H9 (cell line): Measurements from ENCODE around the gene FBXO11. TPM values are rescaled to one million over a fixed set of nuclear protein-coding genes. Genes with fewer than 3 reads are reported as not detected.

Experiments
- DNase-seq: peaks from one replicate; pipeline ENCODE4 v3.0.0-alpha.2; 2017
- H2AFZ ChIP-seq: one replicate; pipeline ENCODE4 v1.6.1; 2013; ENCODE audit warnings: mild to moderate bottlenecking, low read length, control low read depth, moderate library complexity
- H2AK5ac ChIP-seq: 2 replicates; pipeline ENCODE4 v1.6.1; 2013; ENCODE audit warnings: low read length, control low read depth, mixed read lengths; ENCODE audit not compliant: insufficient read length
- H2BK120ac ChIP-seq: one replicate; pipeline ENCODE4 v1.6.1; 2013; ENCODE audit warnings: low read depth, mild to moderate bottlenecking, low read length, control low read depth, inconsistent platforms; ENCODE audit not compliant: poor library complexity, severe bottlenecking
- H2BK12ac ChIP-seq: 2 replicates; pipeline ENCODE4 v1.6.1; 2013; ENCODE audit warnings: low read length, control low read depth, mixed read lengths, low read depth; ENCODE audit not compliant: insufficient read length
- H2BK15ac ChIP-seq: 2 replicates; pipeline ENCODE4 v1.6.1; 2013; ENCODE audit warnings: low read depth, low read length, control low read depth
- H2BK20ac ChIP-seq: one replicate; pipeline ENCODE4 v1.6.1; 2013; ENCODE audit warnings: low read depth, mild to moderate bottlenecking, low read length, control low read depth, inconsistent platforms; ENCODE audit not compliant: poor library complexity, severe bottlenecking
- H2BK5ac ChIP-seq: 2 replicates; pipeline ENCODE4 v1.6.1; 2013; ENCODE audit warnings: low read length, control low read depth, mixed read lengths; ENCODE audit not compliant: insufficient read length
- H3K14ac ChIP-seq: 2 replicates; pipeline ENCODE4 v1.6.1; 2013; ENCODE audit warnings: low read length, control low read depth; ENCODE audit not compliant: insufficient read depth
- H3K18ac ChIP-seq: 2 replicates; pipeline ENCODE4 v1.6.1; 2013; ENCODE audit warnings: low read depth, mild to moderate bottlenecking, mixed read lengths, low read length, control low read depth; ENCODE audit not compliant: insufficient read length
- H3K23ac ChIP-seq: 2 replicates; pipeline ENCODE4 v1.6.1; 2013; ENCODE audit warnings: low read length, control low read depth, mixed read lengths, low read depth; ENCODE audit not compliant: insufficient read length
- H3K23me2 ChIP-seq: 2 replicates; pipeline ENCODE4 v1.6.1; 2013; ENCODE audit warnings: low read depth, mild to moderate bottlenecking, mixed read lengths, low read length, control low read depth; ENCODE audit not compliant: insufficient read length, poor library complexity, severe bottlenecking
- H3K27ac ChIP-seq: 2 replicates; pipeline ENCODE4 v1.5.1; 2013; ENCODE audit warnings: low read length, control low read depth, mixed read lengths, low read depth; ENCODE audit not compliant: insufficient read length
- H3K27me3 ChIP-seq: 2 replicates; pipeline ENCODE4 v1.6.1; 2013; ENCODE audit warnings: low read length, control low read depth, inconsistent platforms; ENCODE audit not compliant: insufficient read depth
- H3K4ac ChIP-seq: 2 replicates; pipeline ENCODE4 v1.6.1; 2013; ENCODE audit warnings: low read depth, mild to moderate bottlenecking, control low read depth, inconsistent platforms, low read length, moderate library complexity
- H3K4me1 ChIP-seq: 2 replicates; pipeline ENCODE4 v1.6.1; 2013; ENCODE audit warnings: low read length, control low read depth, inconsistent platforms; ENCODE audit not compliant: insufficient read depth
- H3K4me2 ChIP-seq: 2 replicates; pipeline ENCODE4 v1.6.1; 2013; ENCODE audit warnings: low read length, control low read depth, mixed read lengths; ENCODE audit not compliant: insufficient read length, insufficient read depth
- H3K56ac ChIP-seq: 2 replicates; pipeline ENCODE4 v1.6.1; 2013; ENCODE audit warnings: low read depth, mild to moderate bottlenecking, mixed read lengths, low read length, control low read depth; ENCODE audit not compliant: insufficient read length
- H3K79me1 ChIP-seq: 2 replicates; pipeline ENCODE4 v1.6.1; 2013; ENCODE audit warnings: low read depth, mild to moderate bottlenecking, moderate library complexity, low read length, control low read depth, inconsistent platforms; ENCODE audit not compliant: insufficient read depth, poor library complexity, severe bottlenecking
- H3K79me2 ChIP-seq: 2 replicates; pipeline ENCODE4 v1.6.1; 2013; ENCODE audit warnings: low read length, control low read depth, inconsistent platforms; ENCODE audit not compliant: insufficient read depth
- H3K9ac ChIP-seq: 2 replicates; pipeline ENCODE4 v1.6.1; 2013; ENCODE audit warnings: low read length, control low read depth, mixed read lengths; ENCODE audit not compliant: insufficient read length; ENCODE audit errors: extremely low read depth
- H3K9me3 ChIP-seq: one replicate; pipeline ENCODE4 v1.6.1; 2013; ENCODE audit warnings: low read depth, low read length, inconsistent platforms; ENCODE audit not compliant: control insufficient read depth
- H3T11ph ChIP-seq: one replicate; pipeline ENCODE4 v1.6.1; 2013; ENCODE audit warnings: mild to moderate bottlenecking, low read length, control low read depth, inconsistent platforms
- H4K20me1 ChIP-seq: one replicate; pipeline ENCODE4 v1.6.1; 2013; ENCODE audit not compliant: control insufficient read depth, insufficient read length, insufficient read depth
- H4K5ac ChIP-seq: 2 replicates; pipeline ENCODE4 v1.6.1; 2013; ENCODE audit warnings: low read depth, mild to moderate bottlenecking, mixed read lengths, low read length, control low read depth; ENCODE audit not compliant: insufficient read length
- H4K8ac ChIP-seq: replicated peaks from 2 replicates; pipeline ENCODE4 v1.6.1; 2013; ENCODE audit warnings: low read length, control low read depth, mixed read lengths, low read depth; ENCODE audit not compliant: insufficient read length
- H4K91ac ChIP-seq: 2 replicates; pipeline ENCODE4 v1.6.1; 2013; ENCODE audit warnings: low read depth, mild to moderate bottlenecking, moderate library complexity, mixed read lengths, low read length, control low read depth; ENCODE audit not compliant: insufficient read length
- H3K27ac Mint-ChIP-seq, 3 experiments: 2 replicates in 2 of 3; 3 replicates in 1 of 3; pipeline ENCODE4 v1.8.0; 2020 to 2021; ENCODE audit warnings: mixed read lengths in 3 of 3, mild to moderate bottlenecking in 1 of 3, moderate library complexity in 1 of 3
- H3K27me3 Mint-ChIP-seq: 2 replicates; pipeline ENCODE4 v1.8.0; 2021; ENCODE audit warnings: low read depth, mild to moderate bottlenecking, moderate library complexity, mixed read lengths
- H3K36me3 Mint-ChIP-seq, 3 experiments: 2 replicates in 2 of 3; 3 replicates in 1 of 3; pipeline ENCODE4 v1.8.0; 2020 to 2021; ENCODE audit warnings: low read depth in 3 of 3, mixed read lengths in 3 of 3; ENCODE audit not compliant: insufficient read depth in 1 of 3
- H3K4me1 Mint-ChIP-seq, 2 experiments: 2 replicates each; pipeline ENCODE4 v1.8.0; 2020; ENCODE audit warnings: mixed read lengths in 2 of 2
- H3K4me3 Mint-ChIP-seq, 2 experiments: 2 replicates in 1 of 2; 3 replicates in 1 of 2; pipeline ENCODE4 v1.8.0; 2020 to 2021; ENCODE audit warnings: mild to moderate bottlenecking in 2 of 2, mixed read lengths in 2 of 2, moderate library complexity in 1 of 2
- H3K9me3 Mint-ChIP-seq, 2 experiments: 2 replicates in 1 of 2; 3 replicates in 1 of 2; pipeline ENCODE4 v1.8.0; 2020; ENCODE audit warnings: mild to moderate bottlenecking in 2 of 2, mixed read lengths in 2 of 2, moderate library complexity in 1 of 2
- CTCF ChIP-seq: fragments of 200-600 bp; sonication (generic); conservative IDR thresholded peaks from 3 replicates; pipeline ENCODE4 v1.8.0; 2021; ENCODE audit warnings: antibody characterized with exemption, mild to moderate bottlenecking
- WGBS: extraction: QIAGEN DNeasy Blood & Tissue Kit; methylation state at CpG from one replicate; pipeline ENCODE4 v1.1.7; 2013; ENCODE audit warnings: missing lambda C conversion rate, low lambda C conversion rate, mixed read lengths; ENCODE audit not compliant: insufficient read length; ENCODE audit errors: extremely low coverage; 5-methylcytosine and 5-hydroxymethylcytosine counted together
- total RNA-seq: library from RNA; stranded (reverse); gene quantifications from 2 replicates; pipeline ENCODE4 v1.2.1, GENCODE V29; 2021

FBXO11 gene
- total RNA-seq, 1 experiment from 2014 or later: 68.8 TPM

GRCh38 chr2:47818777-47819176, 87.5 kb downstream of the FBXO11 start:
- no peak overlapping the region for H2BK12ac ChIP-seq
- no peak for TF ChIP-seq CTCF
- H4K5ac ChIP-seq: no peak overlapping the region
- H3K9me3 Mint-ChIP-seq: no peaks in the 10 kb centered on the region
- DNase-seq: no peak
- H3K9ac ChIP-seq: no peak overlapping the region
- no peak overlapping the region for H3K18ac ChIP-seq
- H2BK20ac ChIP-seq: no peak overlapping the region
- H3K79me1 ChIP-seq: no peaks in the 10 kb centered on the region
- H3T11ph ChIP-seq: no peak overlapping the region
- no peak overlapping the region for H2AFZ ChIP-seq
- no peak overlapping the region for H2BK5ac ChIP-seq
- H4K20me1 ChIP-seq: no peaks in the 10 kb centered on the region
- no peak overlapping the region for H2BK120ac ChIP-seq
- no peak overlapping the region for H4K91ac ChIP-seq
- H3K4me3 Mint-ChIP-seq: no peak overlapping the region
- H3K4me2 ChIP-seq: no peak overlapping the region
- no peaks in the 10 kb centered on the region for H3K27me3 Mint-ChIP-seq
- H4K8ac ChIP-seq: no peak overlapping the region
- no peak overlapping the region for H2AK5ac ChIP-seq
- no peaks in the 10 kb centered on the region for H3K23me2 ChIP-seq
- no peaks in the 10 kb centered on the region for H3K4me1 Mint-ChIP-seq
- H2BK15ac ChIP-seq: no peak overlapping the region
- no peaks in the 10 kb centered on the region for H3K79me2 ChIP-seq
- no peak overlapping the region for H3K4ac ChIP-seq
- H3K27me3 ChIP-seq: no peaks in the 10 kb centered on the region
- H3K36me3 Mint-ChIP-seq: peaks cover 37 to 83% (median 80%) of the 10 kb centered on the region in 3 experiments
- no peak overlapping the region for H3K27ac Mint-ChIP-seq
- H3K14ac ChIP-seq: no peak overlapping the region
- H3K9me3 ChIP-seq: no peaks in the 10 kb centered on the region
- H3K4me1 ChIP-seq: no peaks in the 10 kb centered on the region
- no peak overlapping the region for H3K23ac ChIP-seq
- no peak overlapping the region for H3K27ac ChIP-seq
- no CpG with 5 or more reads among the region's 2 CpGs for WGBS
- no peak overlapping the region for H3K56ac ChIP-seq
